HCT116 (cell line): Measurements from ENCODE around the gene RHBDD1. TPM values are rescaled to one million over a fixed set of nuclear protein-coding genes. Genes with fewer than 3 reads are reported as not detected.

Source experiments
- ATAC-seq: fragments of 200-7000 bp; cut with Tn5 transposase; 2 replicates; pipeline ENCODE4 v1.9.1; 2020; ENCODE audit warnings: mild to moderate bottlenecking, moderate library complexity
- BruUV-seq: library from RNA; stranded (reverse); fragments of 400-500 nt; replicated peaks from 2 replicates; lab custom pipeline; 2021; lab: Mats Ljungman, UMichigan
- CTCF ChIA-PET: fragments of 300-600 bp; sonication (Branson Sonifier 250); formaldehyde crosslinking; loops from one replicate; lab custom pipeline; 2021; ENCODE audit warnings: antibody characterized with exemption; lab: Charles Lee
- POLR2A ChIA-PET: fragments of 300-600, 350-600 bp; sonication (Branson Sonifier 250); formaldehyde crosslinking; loops from one replicate; lab custom pipeline; 2021; ENCODE audit warnings: antibody characterized with exemption; lab: Charles Lee
- RAD21 ChIA-PET, 2 experiments: fragments of 300-600 bp; sonication (Branson Sonifier 250); formaldehyde crosslinking; loops; one replicate each; lab custom pipeline; 2023; ENCODE audit warnings: low total read pairs in 2 of 2; ENCODE audit not compliant: uncharacterized antibody in 2 of 2, unreplicated experiment in 2 of 2, low non-redundant PET in 1 of 2; lab: Charles Lee
- DNase-seq: peaks from one replicate; pipeline ENCODE4 v3.0.0-alpha.2; 2010; ENCODE audit warnings: low read depth, low spot score
- H2AFZ ChIP-seq: fragments of 200-600 bp; shearing (Covaris generic), sonication (generic); 2 replicates; pipeline ENCODE4 v1.6.1; 2017; ENCODE audit warnings: low read depth, mixed run types, mixed read lengths, antibody characterized with exemption, low read length; ENCODE audit not compliant: poor library complexity, severe bottlenecking
- H3K27ac ChIP-seq: 2 replicates; pipeline ENCODE4 v1.5.1; 2012; ENCODE audit warnings: low read depth, low read length
- H3K27me3 ChIP-seq: fragments of 200-600 bp; sonication (generic); 2 replicates; pipeline ENCODE4 v1.6.1; 2016; ENCODE audit warnings: mixed run types, low read length, mixed read lengths; ENCODE audit not compliant: insufficient read depth
- H3K36me3 ChIP-seq, 2 experiments: fragments of 200-500 bp in 1 of 2; fragments of 200-600 bp in 1 of 2; sonication (Bioruptor generic) in 1 of 2; sonication (generic) in 1 of 2; 2 replicates each; pipeline versions ENCODE4 v1.5.1 to v1.6.1; 2014 to 2016; ENCODE audit warnings: low read length in 2 of 2, inconsistent platforms in 1 of 2, mixed read lengths in 1 of 2, mixed run types in 1 of 2; ENCODE audit not compliant: insufficient read depth in 2 of 2, control insufficient read depth in 1 of 2
- H3K4me1 ChIP-seq, 2 experiments: fragments of 200-600 bp in 1 of 2; sonication (generic) in 1 of 2; 2 replicates each; pipeline versions ENCODE4 v1.5.1 to v1.6.1; 2012 to 2017; ENCODE audit warnings: low read length in 2 of 2, inconsistent platforms in 1 of 2, mild to moderate bottlenecking in 1 of 2, mixed read lengths in 1 of 2, mixed run types in 1 of 2, moderate library complexity in 1 of 2; ENCODE audit not compliant: insufficient read depth in 2 of 2, control insufficient read depth in 1 of 2
- H3K4me2 ChIP-seq: fragments of 200-600 bp; sonication (generic); 2 replicates; pipeline ENCODE4 v1.6.1; 2017; ENCODE audit warnings: mixed run types, low read length, mixed read lengths
- H3K4me3 ChIP-seq, 2 experiments: fragments of 200-600 bp in 1 of 2; sonication (generic) in 1 of 2; replicated peaks in 1 of 2; 2 replicates each; pipeline ENCODE4 v1.5.1; 2011 to 2016; ENCODE audit warnings: low read length in 2 of 2, control low read depth in 1 of 2, low read depth in 1 of 2, mild to moderate bottlenecking in 1 of 2, mixed read lengths in 1 of 2, mixed run types in 1 of 2
- H3K79me2 ChIP-seq: fragments of 200-600 bp; sonication (generic); 2 replicates; pipeline ENCODE4 v1.6.1; 2017; ENCODE audit warnings: mild to moderate bottlenecking, mixed run types, low read length, moderate library complexity, mixed read lengths; ENCODE audit not compliant: insufficient read depth
- H3K9ac ChIP-seq: fragments of 200-600 bp; sonication (generic); 2 replicates; pipeline ENCODE4 v1.6.1; 2016; ENCODE audit warnings: low read length, mixed read lengths
- H3K9me2 ChIP-seq: fragments of 200-600 bp; sonication (generic), shearing (Covaris generic); 2 replicates; pipeline ENCODE4 v1.6.1; 2017; ENCODE audit warnings: mixed run types, mild to moderate bottlenecking, moderate library complexity; ENCODE audit not compliant: insufficient read depth
- H3K9me3 ChIP-seq, 2 experiments: fragments of 200-500 bp in 1 of 2; fragments of 200-600 bp in 1 of 2; sonication (Bioruptor generic) in 1 of 2; sonication (generic) in 1 of 2; 2 replicates each; pipeline ENCODE4 v1.6.1; 2014 to 2017; ENCODE audit warnings: low read length in 2 of 2, mixed read lengths in 2 of 2, inconsistent platforms in 1 of 2, low read depth in 1 of 2, mild to moderate bottlenecking in 1 of 2, mixed run types in 1 of 2, moderate library complexity in 1 of 2; ENCODE audit not compliant: control insufficient read depth in 1 of 2, insufficient read depth in 1 of 2
- H4K20me1 ChIP-seq: fragments of 200-600 bp; sonication (generic), shearing (Covaris generic); 2 replicates; pipeline ENCODE4 v1.6.1; 2017; ENCODE audit warnings: mixed run types, mild to moderate bottlenecking, moderate library complexity; ENCODE audit not compliant: insufficient read depth
- ELF1 ChIP-seq: IDR thresholded peaks from 2 replicates; pipeline ENCODE4 v1.6.1; 2012; ENCODE audit warnings: low read depth, borderline replicate concordance
- EZH2 ChIP-seq: fragments of 200-600 bp; sonication (generic); IDR thresholded peaks from 2 replicates; pipeline ENCODE4 v1.6.1; 2017; ENCODE audit warnings: antibody characterized with exemption, mixed run types
- EZH2phosphoT487 ChIP-seq: fragments of 200-600 bp; IDR thresholded peaks from 2 replicates; pipeline ENCODE4 v1.6.1; 2018; ENCODE audit warnings: antibody characterized with exemption, borderline replicate concordance
- FOSL1 ChIP-seq: IDR thresholded peaks from 2 replicates; pipeline ENCODE4 v1.6.1; 2012; ENCODE audit warnings: low read depth
- JUND ChIP-seq: IDR thresholded peaks from 2 replicates; pipeline ENCODE4 v1.6.1; 2012
- POLR2A ChIP-seq: IDR thresholded peaks from 2 replicates; pipeline ENCODE4 v1.7.0; 2011; ENCODE audit warnings: borderline replicate concordance; ENCODE audit not compliant: insufficient read depth, insufficient read length; ENCODE audit errors: extremely low read depth
- SIN3A ChIP-seq: IDR thresholded peaks from 2 replicates; pipeline ENCODE4 v1.6.1; 2012; ENCODE audit warnings: low read depth
- TCF7L2 ChIP-seq: IDR thresholded peaks from 2 replicates; pipeline ENCODE4 v1.7.0; 2011; ENCODE audit warnings: borderline replicate concordance, inconsistent platforms; ENCODE audit not compliant: insufficient read depth, insufficient read length; ENCODE audit errors: extremely low read depth
- intact Hi-C: fragments of 100-400 bp; cut with micrococcal nuclease; formaldehyde crosslinking; loops from 2 replicates; pipeline ENCODE4 v1.10.0; 2022
- total RNA-seq: library from RNA; stranded (reverse); gene quantifications from one replicate; pipeline ENCODE4 v1.2.1, GENCODE V29; 2021; ENCODE audit not compliant: unreplicated experiment
- TF ChIP-seq, protein P1 (sequence below), 3 experiments: fragments of 200-600 bp in 1 of 3; sonication (generic) in 1 of 3; IDR thresholded peaks in 2 of 3; conservative IDR thresholded peaks in 1 of 3; 2 replicates each; pipeline ENCODE4 v1.5.1; 2012 to 2017; ENCODE audit warnings: low read depth in 2 of 3, low read length in 2 of 3, antibody characterized with exemption in 1 of 3, borderline replicate concordance in 1 of 3, control low read depth in 1 of 3, mild to moderate bottlenecking in 1 of 3, mixed read lengths in 1 of 3, mixed run types in 1 of 3, moderate library complexity in 1 of 3; ENCODE audit not compliant: insufficient read depth in 1 of 3
- TF ChIP-seq, protein P2 (sequence below): IDR thresholded peaks from 2 replicates; pipeline ENCODE4 v1.6.1; 2011; ENCODE audit warnings: mild to moderate bottlenecking, low read length, moderate library complexity; ENCODE audit not compliant: insufficient replicate concordance; ENCODE audit errors: extremely low read depth

RHBDD1 gene
- total RNA-seq, 1 experiment from 2014 or later, result 73.8 TPM

DNA sequence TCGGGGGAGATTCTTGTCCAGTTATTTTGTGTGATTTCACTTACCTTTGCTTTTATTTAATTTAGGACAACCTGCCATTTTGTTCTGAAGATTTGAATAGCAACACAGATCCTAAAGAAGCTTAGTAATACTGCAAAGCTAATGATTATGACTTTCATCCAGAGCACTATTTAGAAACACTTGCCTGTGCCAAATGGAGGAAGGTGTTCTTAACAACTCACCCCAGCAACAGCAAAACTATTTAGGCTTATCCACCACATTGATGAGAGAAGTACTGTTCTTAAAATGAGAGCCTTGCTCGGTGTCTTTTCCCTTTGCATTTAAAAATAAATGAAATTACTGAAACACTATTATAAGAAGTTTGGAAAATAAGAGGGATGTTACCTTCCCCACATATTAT is 59.7 kb downstream of the RHBDD1 start:
- ChIA-PET CTCF (no interaction called here), POLR2A (no interaction called here), RAD21 (no interaction called here)
- no TSS peak for BruUV-seq
- no peaks in the 10 kb centered on the region for H4K20me1 ChIP-seq
- H3K9me2 ChIP-seq, result no peaks in the 10 kb centered on the region
- no peaks in the 10 kb centered on the region for H3K9me3 ChIP-seq
- no peak overlapping the region for H3K27ac ChIP-seq
- no peaks in the 10 kb centered on the region for H3K27me3 ChIP-seq
- H3K4me3 ChIP-seq, result no peak overlapping the region
- intact Hi-C loops, result no loop called here
- H3K4me2 ChIP-seq, result no peak overlapping the region
- no peak overlapping the region for H2AFZ ChIP-seq
- peaks cover 0 to 12% of the 10 kb centered on the region in 2 experiments; a peak in 1 of 4 replicates for H3K36me3 ChIP-seq
- DNase-seq (no peak), ATAC-seq (no peak)
- H3K79me2 ChIP-seq, result no peaks in the 10 kb centered on the region
- H3K4me1 ChIP-seq, result no peaks in the 10 kb centered on the region
- TF ChIP-seq FOSL1 (no peak), JUND (no peak), SIN3A (no peak), TCF7L2 (no peak), POLR2A (no peak), EZH2phosphoT487 (no peak), ELF1 (no peak), EZH2 (no peak)
- TF ChIP-seq, protein P1, sequence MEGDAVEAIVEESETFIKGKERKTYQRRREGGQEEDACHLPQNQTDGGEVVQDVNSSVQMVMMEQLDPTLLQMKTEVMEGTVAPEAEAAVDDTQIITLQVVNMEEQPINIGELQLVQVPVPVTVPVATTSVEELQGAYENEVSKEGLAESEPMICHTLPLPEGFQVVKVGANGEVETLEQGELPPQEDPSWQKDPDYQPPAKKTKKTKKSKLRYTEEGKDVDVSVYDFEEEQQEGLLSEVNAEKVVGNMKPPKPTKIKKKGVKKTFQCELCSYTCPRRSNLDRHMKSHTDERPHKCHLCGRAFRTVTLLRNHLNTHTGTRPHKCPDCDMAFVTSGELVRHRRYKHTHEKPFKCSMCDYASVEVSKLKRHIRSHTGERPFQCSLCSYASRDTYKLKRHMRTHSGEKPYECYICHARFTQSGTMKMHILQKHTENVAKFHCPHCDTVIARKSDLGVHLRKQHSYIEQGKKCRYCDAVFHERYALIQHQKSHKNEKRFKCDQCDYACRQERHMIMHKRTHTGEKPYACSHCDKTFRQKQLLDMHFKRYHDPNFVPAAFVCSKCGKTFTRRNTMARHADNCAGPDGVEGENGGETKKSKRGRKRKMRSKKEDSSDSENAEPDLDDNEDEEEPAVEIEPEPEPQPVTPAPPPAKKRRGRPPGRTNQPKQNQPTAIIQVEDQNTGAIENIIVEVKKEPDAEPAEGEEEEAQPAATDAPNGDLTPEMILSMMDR (IDR thresholded peaks at IDR 0.05 in 2 of 3, conservative IDR thresholded peaks at IDR 0.05 in 1 of 3; ENCODE audit: borderline replicate concordance in 1 of 3, insufficient read depth in 1 of 3, low read depth in 2 of 3, low read length in 2 of 3), result no peak
- TF ChIP-seq, protein P2, sequence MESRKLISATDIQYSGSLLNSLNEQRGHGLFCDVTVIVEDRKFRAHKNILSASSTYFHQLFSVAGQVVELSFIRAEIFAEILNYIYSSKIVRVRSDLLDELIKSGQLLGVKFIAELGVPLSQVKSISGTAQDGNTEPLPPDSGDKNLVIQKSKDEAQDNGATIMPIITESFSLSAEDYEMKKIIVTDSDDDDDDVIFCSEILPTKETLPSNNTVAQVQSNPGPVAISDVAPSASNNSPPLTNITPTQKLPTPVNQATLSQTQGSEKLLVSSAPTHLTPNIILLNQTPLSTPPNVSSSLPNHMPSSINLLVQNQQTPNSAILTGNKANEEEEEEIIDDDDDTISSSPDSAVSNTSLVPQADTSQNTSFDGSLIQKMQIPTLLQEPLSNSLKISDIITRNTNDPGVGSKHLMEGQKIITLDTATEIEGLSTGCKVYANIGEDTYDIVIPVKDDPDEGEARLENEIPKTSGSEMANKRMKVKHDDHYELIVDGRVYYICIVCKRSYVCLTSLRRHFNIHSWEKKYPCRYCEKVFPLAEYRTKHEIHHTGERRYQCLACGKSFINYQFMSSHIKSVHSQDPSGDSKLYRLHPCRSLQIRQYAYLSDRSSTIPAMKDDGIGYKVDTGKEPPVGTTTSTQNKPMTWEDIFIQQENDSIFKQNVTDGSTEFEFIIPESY, result no peak
- TF ChIP-seq, all 23 proteins: peak for 0
- H3K9ac ChIP-seq, result no peak overlapping the region
